Thoracic aorta (tissue), 2 donors: ENCODE results near the gene RASA3. TPM values are rescaled to one million over a fixed set of nuclear protein-coding genes. Genes with fewer than 3 reads are reported as not detected.

Experiments used
- ATAC-seq: fragments of 150-250 bp; one replicate; pipeline ENCODE4 v1.8.0; 2017; ENCODE audit warnings: low read depth; ENCODE audit not compliant: insufficient number of reproducible peaks, low FRiP score
- DNase-seq: peaks from one replicate; pipeline ENCODE4 v3.0.0-alpha.2; 2020; ENCODE audit warnings: low spot score
- H3K27ac ChIP-seq, 2 donors: fragments of 200-600 bp; sonication (generic); 1 replicate in 1 of 2; 2 replicates in 1 of 2; pipeline ENCODE4 v1.5.1; 2016; ENCODE audit warnings: mild to moderate bottlenecking in 2 of 2, moderate library complexity in 2 of 2
- H3K27me3 ChIP-seq: fragments of 200-600 bp; sonication (generic); replicated peaks from 2 replicates; pipeline ENCODE4 v1.6.0; 2016; ENCODE audit warnings: mild to moderate bottlenecking; ENCODE audit not compliant: insufficient read depth
- H3K36me3 ChIP-seq: fragments of 200-600 bp; sonication (generic); one replicate; pipeline ENCODE4 v1.5.1; 2016
- H3K4me1 ChIP-seq, 2 donors: fragments of 200-600 bp; sonication (generic); 1 replicate in 1 of 2; 2 replicates in 1 of 2; pipeline versions ENCODE4 v1.5.1 to v1.6.0; 2016; ENCODE audit warnings: low read depth in 2 of 2, mild to moderate bottlenecking in 1 of 2; ENCODE audit not compliant: control insufficient read depth in 1 of 2
- H3K4me3 ChIP-seq: fragments of 200-600 bp; sonication (generic); 2 replicates; pipeline ENCODE4 v1.5.1; 2016; ENCODE audit warnings: mild to moderate bottlenecking
- H3K9me3 ChIP-seq: fragments of 200-600 bp; sonication (generic); 2 replicates; pipeline ENCODE4 v1.5.1; 2016
- CTCF ChIP-seq: fragments of 200-600 bp; sonication (generic); IDR thresholded peaks from one replicate; pipeline ENCODE4 v1.5.1; 2019; ENCODE audit warnings: antibody characterized with exemption
- total RNA-seq, 2 donors: library from RNA; depleted of rRNA; stranded (reverse); fragments of >200 nt; gene quantifications; one replicate each; pipeline versions ENCODE4 v1.1.0 to v1.2.3, GENCODE V29; 2016

RASA3 gene
- total RNA-seq, 2 donors from 2014 or later: 38.9 to 48.6 TPM

- Histone ChIP-seq H3K27ac (no peak overlapping the region), H3K4me3 (no peak overlapping the region), H3K27me3 (no peaks in the 10 kb centered on the region), H3K9me3 (no peaks in the 10 kb centered on the region), H3K36me3 (peaks cover 5% of the 10 kb centered on the region), H3K4me1 (peaks cover 0 to 4% of the 10 kb centered on the region in 2 donors)
- ATAC-seq (no peak), DNase-seq (no peak)
- no peak for TF ChIP-seq CTCF
Observed at GRCh38 chr13:114039471-114040141, 92.8 kb downstream of the RASA3 start.

GRCh38 chr13:114038900-114039299 is 93.5 kb downstream of the RASA3 start:
- Histone ChIP-seq H3K36me3 (peaks cover 5% of the 10 kb centered on the region), H3K9me3 (no peaks in the 10 kb centered on the region), H3K27me3 (no peaks in the 10 kb centered on the region), H3K27ac (no peak overlapping the region), H3K4me3 (no peak overlapping the region), H3K4me1 (peaks cover 5 to 10% of the 10 kb centered on the region in 2 donors)
- ATAC-seq (no peak), DNase-seq (no peak)
- TF ChIP-seq CTCF: no peak

DNA sequence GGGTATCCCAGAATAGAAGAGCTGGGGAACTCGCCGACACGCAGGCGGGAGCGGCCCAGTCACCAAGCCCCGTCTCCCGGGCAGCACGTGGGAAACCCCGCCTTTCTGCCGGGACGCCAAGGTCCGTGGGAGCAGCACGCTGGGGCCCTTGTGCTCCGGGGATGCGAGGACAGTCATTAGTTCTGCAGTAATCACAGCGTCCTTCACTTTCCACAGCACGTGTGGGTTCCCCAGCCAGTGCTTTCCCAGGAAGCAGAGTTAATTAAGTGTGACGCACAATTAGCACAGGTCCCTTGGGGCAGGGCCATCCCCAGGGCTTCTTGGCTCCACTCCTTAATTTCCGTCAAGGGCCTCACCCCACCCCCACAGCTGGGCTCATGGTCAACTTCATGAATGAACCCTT is 94.2 kb downstream of the RASA3 start:
- TF ChIP-seq CTCF: no peak
- Histone ChIP-seq H3K27ac (no peak overlapping the region), H3K27me3 (no peaks in the 10 kb centered on the region), H3K36me3 (peaks cover 5% of the 10 kb centered on the region), H3K4me1 (peaks cover 8 to 15% of the 10 kb centered on the region in 2 donors), H3K4me3 (no peak overlapping the region), H3K9me3 (no peaks in the 10 kb centered on the region)
- ATAC-seq (no peak), DNase-seq (no peak)

- Histone ChIP-seq H3K9me3 (no peaks in the 10 kb centered on the region), H3K27me3 (no peaks in the 10 kb centered on the region), H3K27ac (no peak overlapping the region), H3K36me3 (peaks cover 5% of the 10 kb centered on the region), H3K4me3 (no peak overlapping the region), H3K4me1 (peaks cover 8 to 15% of the 10 kb centered on the region in 2 donors)
- no peak for ATAC-seq
- no peak for TF ChIP-seq CTCF
- no peak for DNase-seq
Observed at GRCh38 chr13:114037674-114038073, 94.7 kb downstream of the RASA3 start.

- ATAC-seq: no peak
- Histone ChIP-seq H3K4me3 (no peak overlapping the region), H3K27ac (peak overlapping the region in 1 of 2 donors; percentile 63), H3K36me3 (peaks cover 2% of the 10 kb centered on the region), H3K27me3 (no peaks in the 10 kb centered on the region), H3K4me1 (peaks cover 19 to 32% of the 10 kb centered on the region in 2 donors), H3K9me3 (no peaks in the 10 kb centered on the region)
- DNase-seq: no peak
- no peak for TF ChIP-seq CTCF
Observed at GRCh38 chr13:114035583-114036531, 96.6 kb downstream of the RASA3 start.
